NCI-H774 (cell line): ENCODE data around the gene ATF4.

Experiments
- DNase-seq: peaks from one replicate; lab custom pipeline; 2025; lab: John Stamatoyannopoulos, UW

Gene ATF4

GRCh38 chr22:39520226-39521105 lies at the start of gene ATF4:
TSS of gene ATF4 (plus strand) at chr22:39520562. CDS start at chr22:39521446, 884 bp downstream.
- no peak for DNase-seq

GRCh38 chr22:39471381-39472141 lies 48.8 kb upstream of the ATF4 start:
- no peak for DNase-seq

GRCh38 chr22:39472570-39473556 lies 47.5 kb upstream of the ATF4 start:
- DNase-seq, result no peak

GRCh38 chr22:39473851-39474250 lies 46.5 kb upstream of the ATF4 start:
- no peak for DNase-seq

GRCh38 chr22:39474351-39475111 lies 45.8 kb upstream of the ATF4 start:
- no peak for DNase-seq

GRCh38 chr22:39475337-39475736 lies 45.0 kb upstream of the ATF4 start:
- no peak for DNase-seq

GRCh38 chr22:39475902-39476301 lies 44.5 kb upstream of the ATF4 start:
- no peak for DNase-seq

- no peak for DNase-seq
These were observed 43.7 kb upstream of the ATF4 start for GRCh38 chr22:39476664-39477063.

GRCh38 chr22:39477542-39477941 lies 42.8 kb upstream of the ATF4 start:
- DNase-seq, result no peak

- DNase-seq, result no peak
These were observed 41.9 kb upstream of the ATF4 start for GRCh38 chr22:39478441-39478850.

- DNase-seq, result no peak
These were observed 41.1 kb upstream of the ATF4 start for GRCh38 chr22:39479254-39479653.

GRCh38 chr22:39480557-39480956 lies 39.8 kb upstream of the ATF4 start:
- DNase-seq, result no peak

GRCh38 chr22:39481054-39481453 lies 39.3 kb upstream of the ATF4 start:
- no peak for DNase-seq

GRCh38 chr22:39481595-39481994 lies 38.8 kb upstream of the ATF4 start:
- DNase-seq, result no peak

- DNase-seq, result no peak
These were observed 37.6 kb upstream of the ATF4 start for GRCh38 chr22:39482768-39483167.

- DNase-seq, result no peak
These were observed 33.2 kb upstream of the ATF4 start for GRCh38 chr22:39486951-39487825.

- DNase-seq, result no peak
These were observed 32.4 kb upstream of the ATF4 start for GRCh38 chr22:39487826-39488520.

GRCh38 chr22:39488563-39489083 lies 31.7 kb upstream of the ATF4 start:
- DNase-seq, result no peak
